GM19397 (cell line): ENCODE data around the gene POU2F3.

Source experiments
- ATAC-seq: cut with Tn5 transposase; IDR thresholded peaks from one replicate; pipeline ENCODE4 v1.9.1; 2021; ENCODE audit warnings: mild to moderate bottlenecking, moderate library complexity; ENCODE audit not compliant: unreplicated experiment

The POU2F3 gene

GRCh38 chr11:120239713-120240640, at the start of gene POU2F3:
POU2F3 (plus strand) TSS chr11:120240140; CDS start chr11:120240344, 204 bp downstream.
- ATAC-seq, result no peak

GRCh38 chr11:120191058-120191457, 48.9 kb upstream of the POU2F3 start:
- ATAC-seq, result no peak

GRCh38 chr11:120192831-120193625, 46.9 kb upstream of the POU2F3 start:
- no peak for ATAC-seq

- ATAC-seq, result no peak
Measured at GRCh38 chr11:120194166-120194565, 45.8 kb upstream of the POU2F3 start.

- no peak for ATAC-seq
Measured at GRCh38 chr11:120195601-120196320, 44.2 kb upstream of the POU2F3 start.

GRCh38 chr11:120196826-120197225, 43.1 kb upstream of the POU2F3 start:
- no peak for ATAC-seq

- no peak for ATAC-seq
Measured at GRCh38 chr11:120197251-120197891, 42.6 kb upstream of the POU2F3 start.

GRCh38 chr11:120197977-120198376, 42.0 kb upstream of the POU2F3 start:
- ATAC-seq, result no peak

GRCh38 chr11:120198403-120198786, 41.5 kb upstream of the POU2F3 start:
- ATAC-seq, result no peak

GRCh38 chr11:120198787-120199469, 41.0 kb upstream of the POU2F3 start:
- no peak for ATAC-seq

GRCh38 chr11:120199613-120200012, 40.3 kb upstream of the POU2F3 start:
- no peak for ATAC-seq

- ATAC-seq, result no peak
Measured at GRCh38 chr11:120200677-120201076, 39.3 kb upstream of the POU2F3 start.

GRCh38 chr11:120201653-120202052, 38.3 kb upstream of the POU2F3 start:
- no peak for ATAC-seq

GRCh38 chr11:120203626-120204025, 36.3 kb upstream of the POU2F3 start:
- no peak for ATAC-seq

- ATAC-seq, result no peak
Measured at GRCh38 chr11:120205596-120206161, 34.3 kb upstream of the POU2F3 start.

GRCh38 chr11:120207512-120207911, 32.4 kb upstream of the POU2F3 start:
- no peak for ATAC-seq

- ATAC-seq, result no peak
Measured at GRCh38 chr11:120208001-120208441, 31.9 kb upstream of the POU2F3 start.

- ATAC-seq, result no peak
Measured at GRCh38 chr11:120208777-120209176, 31.2 kb upstream of the POU2F3 start.

- ATAC-seq, result no peak
Measured at GRCh38 chr11:120209746-120210625, 30.0 kb upstream of the POU2F3 start.
